Keratinocyte (primary cell): ENCODE results near the gene DOK4. TPM values are rescaled to one million over a fixed set of nuclear protein-coding genes. Genes with fewer than 3 reads are reported as not detected.

Source experiments
- DNase-seq: peaks from one replicate; pipeline ENCODE4 v3.0.0-alpha.2; 2011; ENCODE audit warnings: low read depth, missing footprints, low spot score
- FAIRE-seq: peaks from 2 replicates; lab custom pipeline; 2011; peaks lifted over from hg19 to GRCh38; lab: Jason Lieb, UNC
- H2AFZ ChIP-seq: 2 replicates; pipeline ENCODE4 v1.6.0; 2012; ENCODE audit warnings: low read length, control low read depth, inconsistent platforms; ENCODE audit not compliant: control insufficient read depth
- H3K27ac ChIP-seq: 2 replicates; pipeline ENCODE4 v1.5.1; 2011; ENCODE audit warnings: low read length; ENCODE audit not compliant: control insufficient read depth, insufficient read depth
- H3K27me3 ChIP-seq: 3 replicates; pipeline ENCODE4 v1.6.0; 2011; ENCODE audit warnings: low read length; ENCODE audit not compliant: control insufficient read depth, insufficient read depth; ENCODE audit errors: extremely low read depth
- H3K36me3 ChIP-seq, 2 experiments: 2 replicates in 1 of 2; 3 replicates in 1 of 2; pipeline ENCODE4 v1.5.1; 2011; ENCODE audit warnings: low read length in 2 of 2, mild to moderate bottlenecking in 1 of 2; ENCODE audit not compliant: control insufficient read depth in 2 of 2, insufficient read depth in 2 of 2; ENCODE audit errors: extremely low read depth in 1 of 2
- H3K4me1 ChIP-seq: 3 replicates; pipeline ENCODE4 v1.5.1; 2011; ENCODE audit warnings: low read length; ENCODE audit not compliant: control insufficient read depth, insufficient read depth; ENCODE audit errors: extremely low read depth
- H3K4me2 ChIP-seq: 3 replicates; pipeline ENCODE4 v1.6.0; 2011; ENCODE audit warnings: low read depth, low read length; ENCODE audit not compliant: control insufficient read depth, insufficient read depth; ENCODE audit errors: extremely low read depth
- H3K4me3 ChIP-seq, 3 experiments: fragments of 200-600 bp in 1 of 3; sonication (generic) in 1 of 3; 2 replicates in 2 of 3; 3 replicates in 1 of 3; pipeline ENCODE4 v1.5.1; 2011 to 2016; ENCODE audit warnings: low read length in 3 of 3, mild to moderate bottlenecking in 3 of 3, control low read depth in 2 of 3, inconsistent platforms in 1 of 3, low read depth in 1 of 3, mixed read lengths in 1 of 3, mixed run types in 1 of 3, moderate library complexity in 1 of 3; ENCODE audit not compliant: control insufficient read depth in 2 of 3, insufficient read depth in 2 of 3; ENCODE audit errors: extremely low read depth in 1 of 3
- H3K79me2 ChIP-seq: 2 replicates; pipeline ENCODE4 v1.6.0; 2012; ENCODE audit warnings: low read length; ENCODE audit not compliant: control insufficient read depth, insufficient read depth
- H3K9ac ChIP-seq: 3 replicates; pipeline ENCODE4 v1.6.0; 2011; ENCODE audit warnings: low read length; ENCODE audit not compliant: control insufficient read depth, insufficient read depth; ENCODE audit errors: extremely low read depth
- H3K9me1 ChIP-seq: 3 replicates; pipeline ENCODE4 v1.6.0; 2011; ENCODE audit warnings: low read length; ENCODE audit not compliant: control insufficient read depth, insufficient read depth; ENCODE audit errors: extremely low read depth
- H3K9me3 ChIP-seq: 2 replicates; pipeline ENCODE4 v1.5.1; 2012; ENCODE audit warnings: low read depth, low read length; ENCODE audit not compliant: control insufficient read depth
- H4K20me1 ChIP-seq: 3 replicates; pipeline ENCODE4 v1.6.0; 2011; ENCODE audit warnings: low read length; ENCODE audit not compliant: control insufficient read depth, insufficient read depth; ENCODE audit errors: extremely low read depth
- CTCF ChIP-seq, 3 experiments: IDR thresholded peaks in 1 of 3; conservative IDR thresholded peaks in 1 of 3; optimal IDR thresholded peaks in 1 of 3; 2 replicates in 2 of 3; 3 replicates in 1 of 3; pipeline versions ENCODE3 to v1.5.1; 2011; ENCODE audit warnings: low read length in 3 of 3, mild to moderate bottlenecking in 3 of 3, moderate library complexity in 2 of 3, control low read depth in 1 of 3, inconsistent platforms in 1 of 3; ENCODE audit not compliant: insufficient read depth in 2 of 3; ENCODE audit errors: extremely low read depth in 1 of 3
- EZH2 ChIP-seq: IDR thresholded peaks from one replicate; pipeline ENCODE4 v1.6.1; 2012; ENCODE audit warnings: inconsistent platforms, mild to moderate bottlenecking, low read length, moderate library complexity
- dilution Hi-C: fragments of 300-500 bp; cut with MboI; formaldehyde crosslinking; loops from one replicate; pipeline ENCODE4 v1.7.0; 2020; ENCODE audit warnings: low sequenced_read_pairs; ENCODE audit not compliant: extremely low pct_ligation_motif_present
- polyA plus RNA-seq, 5 experiments: library from polyadenylated mRNA; depleted of rRNA in 3 of 5; stranded (reverse) in 3 of 5; stranded (forward) in 1 of 5; unstranded in 1 of 5; fragments of >200 nt; gene quantifications; 1 replicate in 1 of 5; 2 replicates in 3 of 5; 3 replicates in 1 of 5; pipeline versions ENCODE4 v1.2.1 to v1.2.3, GENCODE V29; 2011 to 2012; ENCODE audit warnings: missing spikeins in 2 of 5, low read depth in 1 of 5, low replicate concordance in 1 of 5

The DOK4 gene
- polyA plus RNA-seq, 1 donor (not counting 4 experiments of a cell fraction or from before 2014, with no cell fraction given) = 17.6 TPM

- H3K36me3 ChIP-seq = peaks cover 30 to 33% of the 10 kb centered on the region in 2 experiments
- TF ChIP-seq CTCF (optimal IDR thresholded peaks at IDR 0.05 in 1 of 3, IDR thresholded peaks at IDR 0.05 in 1 of 3, conservative IDR thresholded peaks at IDR 0.05 in 1 of 3; ENCODE audit: extremely low read depth in 1 of 3, insufficient read depth in 2 of 3, low read length in 3 of 3) (no peak), EZH2 (no peak)
- dilution Hi-C loops = no loop called here
These were observed 58.5 kb downstream of the DOK4 start for GRCh38 chr16:57427824-57428223.

GRCh38 chr16:57427307-57427706, 59.0 kb downstream of the DOK4 start:
- H3K27ac ChIP-seq = no peak overlapping the region
- H2AFZ ChIP-seq = no peak overlapping the region
- H3K9me1 ChIP-seq = no peaks in the 10 kb centered on the region
- H3K9ac ChIP-seq = no peak overlapping the region
- no peak overlapping the region for H3K4me3 ChIP-seq
- no peaks in the 10 kb centered on the region for H3K79me2 ChIP-seq
- peaks cover under 1% of the 10 kb centered on the region for H3K4me1 ChIP-seq
- dilution Hi-C loops = no loop called here
- FAIRE-seq (no peak), DNase-seq (no peak)
- no peaks in the 10 kb centered on the region for H4K20me1 ChIP-seq
- peaks cover 26 to 32% of the 10 kb centered on the region in 2 experiments for H3K36me3 ChIP-seq
- no peaks in the 10 kb centered on the region for H3K9me3 ChIP-seq
- no peak overlapping the region for H3K4me2 ChIP-seq
- TF ChIP-seq CTCF (optimal IDR thresholded peaks at IDR 0.05 in 1 of 3, IDR thresholded peaks at IDR 0.05 in 1 of 3, conservative IDR thresholded peaks at IDR 0.05 in 1 of 3; ENCODE audit: extremely low read depth in 1 of 3, insufficient read depth in 2 of 3, low read length in 3 of 3) (no peak), EZH2 (no peak)
- no peaks in the 10 kb centered on the region for H3K27me3 ChIP-seq

More at GRCh38 chr16:57427824-57428223, 58.5 kb downstream of the DOK4 start:
- Histone ChIP-seq H3K27me3 (no peaks in the 10 kb centered on the region), H2AFZ (no peak overlapping the region), H3K4me3 (no peak overlapping the region), H3K27ac (no peak overlapping the region), H3K9ac (no peak overlapping the region), H4K20me1 (no peaks in the 10 kb centered on the region), H3K4me2 (no peak overlapping the region), H3K9me1 (no peaks in the 10 kb centered on the region), H3K79me2 (no peaks in the 10 kb centered on the region), H3K9me3 (no peaks in the 10 kb centered on the region), H3K4me1 (no peaks in the 10 kb centered on the region)
- no peak for FAIRE-seq
- DNase-seq = no peak
